ENCODE measurements around the gene CYREN. TPM values are rescaled to one million over a fixed set of nuclear protein-coding genes. Genes with fewer than 3 reads are reported as not detected.

The CYREN gene
- total RNA-seq, 1 experiment from 2014 or later = 49.6 TPM

DNA sequence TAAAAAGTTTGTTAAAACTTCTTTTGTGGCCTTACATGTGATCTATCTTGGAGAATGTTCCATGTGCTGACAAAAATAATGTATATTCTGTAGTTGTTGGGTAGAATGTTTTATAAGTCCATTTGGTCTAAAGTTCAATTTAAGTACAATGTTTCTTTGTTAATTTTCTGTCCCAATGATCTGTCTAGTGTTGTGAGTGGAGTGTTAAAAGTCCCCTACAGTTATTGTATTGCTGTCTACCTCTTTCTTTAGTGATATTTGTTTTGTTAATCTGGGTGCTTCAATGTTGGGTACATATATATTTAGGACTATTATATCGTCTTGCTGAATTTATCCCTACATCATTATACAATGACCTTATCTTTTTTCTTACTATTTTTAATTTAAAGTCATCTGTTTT lies 15.8 kb downstream of the CYREN start:
- intact Hi-C loops (cut with micrococcal nuclease; ENCODE audit: unreplicated experiment) = no loop called here
- no peak for DNase-seq (ENCODE audit: low read depth, low spot score)
- no peak for TF ChIP-seq POLR2AphosphoS5 (IDR thresholded peaks at IDR 0.05; ENCODE audit: low read depth, low read length)
- TF ChIP-seq CTCF (IDR thresholded peaks at IDR 0.05) = no peak
- TF ChIP-seq SIN3A (IDR thresholded peaks at IDR 0.05; ENCODE audit: borderline replicate concordance, insufficient read depth, low read depth, low read length) = no peak
- no peak for TF ChIP-seq TCF7L2 (IDR thresholded peaks at IDR 0.05; ENCODE audit: low read depth, low read length)
- no peak for TF ChIP-seq REST (IDR thresholded peaks at IDR 0.05; ENCODE audit: insufficient read depth in 1 of 2, low read depth in 2 of 2, low read length in 1 of 2)
- no peaks in the 10 kb centered on the region for H3K27me3 ChIP-seq (ENCODE audit: control insufficient read depth, insufficient read depth, low read length)
- no peaks in the 10 kb centered on the region for H3K36me3 ChIP-seq (ENCODE audit: control insufficient read depth, insufficient read depth, low read length)
- H3K27ac ChIP-seq (ENCODE audit: low read length) = no peak overlapping the region
- ATAC-seq = no peak
- in situ Hi-C loops (cut with HindIII; ENCODE audit: low pct_unique_long_range_greater_than_20kb, low sequenced_read_pairs) = no loop called here
- no peaks in the 10 kb centered on the region for H3K4me1 ChIP-seq (ENCODE audit: control insufficient read depth, insufficient read depth, low read length)
- POLR2A ChIA-PET = no interaction called here
- BruUV-seq (replicated peaks) = no TSS peak
- H3K9me3 ChIP-seq (ENCODE audit: control insufficient read depth, insufficient read depth, low read depth, low read length) = peaks cover 10% of the 10 kb centered on the region; the same call in 1 of the 2 replicates
- CTCF ChIA-PET = no interaction called here
- no peak overlapping the region for H3K4me3 ChIP-seq (ENCODE audit: low read depth in 2 of 2, low read length in 2 of 2)

- peaks cover 10% of the 10 kb centered on the region; the same call in 1 of the 2 replicates for H3K9me3 ChIP-seq (ENCODE audit: control insufficient read depth, insufficient read depth, low read depth, low read length)
- H3K27ac ChIP-seq (ENCODE audit: low read length) = no peak overlapping the region
- H3K4me1 ChIP-seq (ENCODE audit: control insufficient read depth, insufficient read depth, low read length) = peaks cover 10% of the 10 kb centered on the region
- H3K4me3 ChIP-seq (ENCODE audit: low read depth in 2 of 2, low read length in 2 of 2) = no peak overlapping the region
- no peak for DNase-seq (ENCODE audit: low read depth, low spot score)
- no peak for ATAC-seq
- no peaks in the 10 kb centered on the region for H3K27me3 ChIP-seq (ENCODE audit: control insufficient read depth, insufficient read depth, low read length)
- intact Hi-C loops (cut with micrococcal nuclease; ENCODE audit: unreplicated experiment) = no loop called here
- ChIA-PET POLR2A (no interaction called here), CTCF (no interaction called here)
- no peaks in the 10 kb centered on the region for H3K36me3 ChIP-seq (ENCODE audit: control insufficient read depth, insufficient read depth, low read length)
- no peak for TF ChIP-seq SIN3A (IDR thresholded peaks at IDR 0.05; ENCODE audit: borderline replicate concordance, insufficient read depth, low read depth, low read length)
- TF ChIP-seq POLR2AphosphoS5 (IDR thresholded peaks at IDR 0.05; ENCODE audit: low read depth, low read length) = no peak
- no peak for TF ChIP-seq REST (IDR thresholded peaks at IDR 0.05; ENCODE audit: insufficient read depth in 1 of 2, low read depth in 2 of 2, low read length in 1 of 2)
- no peak for TF ChIP-seq TCF7L2 (IDR thresholded peaks at IDR 0.05; ENCODE audit: low read depth, low read length)
- no peak for TF ChIP-seq CTCF (IDR thresholded peaks at IDR 0.05)
- in situ Hi-C loops (cut with HindIII; ENCODE audit: low pct_unique_long_range_greater_than_20kb, low sequenced_read_pairs) = no loop called here
- BruUV-seq (replicated peaks) = no TSS peak
Measured at GRCh38 chr7:135152442-135152841, 18.1 kb downstream of the CYREN start.

All from Panc1 (cell line).